Measurements from ENCODE around the gene CD180. TPM values are rescaled to one million over a fixed set of nuclear protein-coding genes. Genes with fewer than 3 reads are reported as not detected.

CD180 gene
- total RNA-seq, 3 donors from 2014 or later = 0.98 to 4.6 (median 2.8) TPM

DNA sequence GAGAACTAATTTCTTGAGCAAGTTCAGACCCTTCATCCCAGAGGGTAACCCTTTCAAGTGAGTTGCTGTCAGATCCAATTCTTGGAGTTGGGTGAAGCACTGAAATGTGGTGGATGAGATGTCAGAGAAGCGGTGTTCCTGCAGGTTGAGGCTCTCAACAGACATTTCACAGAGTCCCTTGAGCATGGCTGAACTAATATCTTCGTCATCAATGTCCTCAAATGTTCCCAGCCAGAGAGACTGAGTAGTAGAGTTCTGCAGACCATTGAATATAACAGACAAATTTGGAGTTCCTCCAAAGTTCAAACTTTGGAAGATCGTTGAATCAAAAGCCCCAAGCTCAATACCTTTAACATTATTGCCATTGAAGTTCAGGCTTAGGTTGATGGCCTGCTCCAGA lies 12.7 kb downstream of the CD180 start:
- Histone ChIP-seq H3K36me3 (no peaks in the 10 kb centered on the region), H3K27me3 (no peaks in the 10 kb centered on the region), H3K27ac (no peak overlapping the region), H3K4me1 (peaks cover 0 to 6% of the 10 kb centered on the region in 2 donors), H3K9me3 (no peaks in the 10 kb centered on the region), H3K4me3 (no peak overlapping the region)
- DNase-seq (ENCODE audit: low spot score in 2 of 2) = no peak
- intact Hi-C loops (cut with DNase I; ENCODE audit: low total_unique reads) = loop anchor here (5.0 kb wide), 1 partner anchor 562 kb away; no protein-coding TSS in a partner anchor
- no peak for TF ChIP-seq POLR2A (IDR thresholded peaks at IDR 0.05)
- TF ChIP-seq POLR2AphosphoS5 (IDR thresholded peaks at IDR 0.05) = no peak
- TF ChIP-seq, protein P1, sequence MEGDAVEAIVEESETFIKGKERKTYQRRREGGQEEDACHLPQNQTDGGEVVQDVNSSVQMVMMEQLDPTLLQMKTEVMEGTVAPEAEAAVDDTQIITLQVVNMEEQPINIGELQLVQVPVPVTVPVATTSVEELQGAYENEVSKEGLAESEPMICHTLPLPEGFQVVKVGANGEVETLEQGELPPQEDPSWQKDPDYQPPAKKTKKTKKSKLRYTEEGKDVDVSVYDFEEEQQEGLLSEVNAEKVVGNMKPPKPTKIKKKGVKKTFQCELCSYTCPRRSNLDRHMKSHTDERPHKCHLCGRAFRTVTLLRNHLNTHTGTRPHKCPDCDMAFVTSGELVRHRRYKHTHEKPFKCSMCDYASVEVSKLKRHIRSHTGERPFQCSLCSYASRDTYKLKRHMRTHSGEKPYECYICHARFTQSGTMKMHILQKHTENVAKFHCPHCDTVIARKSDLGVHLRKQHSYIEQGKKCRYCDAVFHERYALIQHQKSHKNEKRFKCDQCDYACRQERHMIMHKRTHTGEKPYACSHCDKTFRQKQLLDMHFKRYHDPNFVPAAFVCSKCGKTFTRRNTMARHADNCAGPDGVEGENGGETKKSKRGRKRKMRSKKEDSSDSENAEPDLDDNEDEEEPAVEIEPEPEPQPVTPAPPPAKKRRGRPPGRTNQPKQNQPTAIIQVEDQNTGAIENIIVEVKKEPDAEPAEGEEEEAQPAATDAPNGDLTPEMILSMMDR (IDR thresholded peaks at IDR 0.05) = no peak

DNA sequence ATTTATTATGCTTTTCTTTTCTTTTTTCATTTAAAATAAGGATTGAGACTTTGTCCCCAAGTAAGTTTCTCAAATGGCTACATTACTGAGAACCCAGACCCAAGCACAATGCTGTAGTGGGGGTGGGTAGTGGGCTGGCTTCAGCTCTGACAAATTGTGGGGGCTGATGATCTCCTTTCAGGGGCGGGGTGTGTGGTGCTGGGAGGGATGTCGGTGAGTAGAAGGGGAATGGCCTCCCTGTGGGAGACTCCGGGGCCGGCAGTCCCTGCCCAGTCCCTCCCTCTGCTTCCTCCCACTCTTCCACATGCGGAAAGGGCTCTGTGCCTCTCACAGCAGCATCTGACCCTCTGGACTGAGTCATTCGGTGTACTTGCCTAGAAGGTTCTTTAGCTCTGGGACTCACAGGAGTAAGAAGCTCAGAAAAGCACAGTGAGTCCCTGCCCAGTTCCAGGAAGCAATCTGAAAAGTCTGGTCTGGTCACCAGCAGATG lies 14.3 kb downstream of the CD180 start:
- DNase-seq (ENCODE audit: low spot score in 2 of 2) = peak in 1 of 2 donors; percentile 66
- intact Hi-C loops (cut with DNase I; ENCODE audit: low total_unique reads) = loop anchor here (5.0 kb wide), 1 partner anchor 560 kb away; no protein-coding TSS in a partner anchor
- peaks cover 0 to 6% of the 10 kb centered on the region in 2 donors for H3K4me1 ChIP-seq
- H3K27me3 ChIP-seq = no peaks in the 10 kb centered on the region
- no peaks in the 10 kb centered on the region for H3K36me3 ChIP-seq
- no peaks in the 10 kb centered on the region for H3K9me3 ChIP-seq
- H3K27ac ChIP-seq = peak overlapping the region; percentile 76 to 87
- TF ChIP-seq POLR2A (IDR thresholded peaks at IDR 0.05) (no peak), POLR2AphosphoS5 (IDR thresholded peaks at IDR 0.05) (peak in 2 of 3 donors; percentile 29 to 38)
- TF ChIP-seq, protein P1 (IDR thresholded peaks at IDR 0.05) = no peak
- H3K4me3 ChIP-seq = peak overlapping the region in 1 of 3 donors; percentile 46

DNA sequence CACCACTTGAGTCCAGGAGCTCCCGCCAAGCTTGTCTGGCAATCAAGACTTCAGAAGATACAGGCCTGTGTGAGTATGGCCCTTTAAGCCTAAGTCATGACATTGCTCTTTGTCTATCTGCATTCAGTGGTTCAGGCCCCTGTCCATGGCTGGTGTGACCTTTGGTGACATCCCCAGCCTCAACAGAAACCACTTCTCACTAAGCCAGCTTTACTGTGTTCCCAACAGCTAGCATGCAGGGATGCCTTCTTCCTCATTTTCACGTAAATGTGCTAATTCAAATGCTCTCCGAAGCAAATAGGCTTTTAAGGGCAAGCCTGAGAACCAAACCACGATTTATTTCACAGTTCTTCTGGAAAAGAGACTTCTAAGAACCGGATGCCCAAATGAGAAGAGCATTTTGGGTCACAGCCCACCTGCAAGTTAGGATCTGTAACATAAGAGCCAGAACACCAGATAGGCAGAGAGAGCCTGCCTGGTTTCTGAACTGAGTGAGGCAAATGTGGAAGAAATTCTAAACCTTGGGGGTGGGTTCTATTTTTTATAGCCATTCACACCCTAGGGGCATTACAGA lies 14.9 kb downstream of the CD180 start:
- DNase-seq (ENCODE audit: low spot score in 2 of 2) = no peak
- H3K4me1 ChIP-seq = peaks cover 0 to 6% of the 10 kb centered on the region in 2 donors

DNA sequence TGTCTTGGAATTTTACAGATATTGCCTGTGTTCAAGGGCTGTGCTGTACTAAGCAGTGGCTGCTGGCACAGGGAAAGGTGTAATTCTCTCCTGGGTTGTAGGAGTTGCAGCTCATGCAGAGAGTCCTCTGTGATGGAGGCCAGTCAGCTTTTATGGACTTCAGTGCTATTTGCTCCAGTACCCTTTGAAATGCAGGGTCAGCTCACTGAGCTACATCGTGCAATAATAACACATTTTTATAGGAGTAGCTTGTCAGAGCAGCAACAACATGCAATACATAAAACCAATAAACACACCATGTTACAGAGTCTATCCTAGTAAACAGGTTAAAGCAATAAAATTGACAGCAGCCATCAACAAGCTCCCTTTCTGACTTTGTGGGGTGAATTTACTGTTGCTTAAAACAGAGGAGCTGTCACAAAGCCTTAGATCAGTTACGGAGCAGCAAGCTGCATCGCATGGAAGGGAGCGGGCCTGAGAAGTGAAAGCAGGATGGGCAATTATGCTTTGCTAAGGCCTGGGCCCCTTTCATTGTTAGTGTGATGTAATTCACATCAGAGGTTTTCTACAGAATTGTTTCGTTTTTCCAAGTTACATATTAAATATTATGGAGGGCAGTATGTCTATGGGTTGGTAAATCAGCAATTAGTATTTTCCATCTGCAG lies 16.8 kb downstream of the CD180 start:
- H3K36me3 ChIP-seq = no peaks in the 10 kb centered on the region
- no peak overlapping the region for H3K4me3 ChIP-seq
- intact Hi-C loops (cut with DNase I; ENCODE audit: low total_unique reads) = loop anchor here (5.0 kb wide), 1 partner anchor 558 kb away; no protein-coding TSS in a partner anchor
- TF ChIP-seq, protein P1 (IDR thresholded peaks at IDR 0.05) = no peak
- no peak for TF ChIP-seq POLR2AphosphoS5 (IDR thresholded peaks at IDR 0.05)
- TF ChIP-seq POLR2A (IDR thresholded peaks at IDR 0.05) = no peak
- no peaks in the 10 kb centered on the region for H3K27me3 ChIP-seq
- no peak overlapping the region for H3K27ac ChIP-seq
- no peaks in the 10 kb centered on the region for H3K9me3 ChIP-seq
- peaks cover 0 to 6% of the 10 kb centered on the region in 2 donors for H3K4me1 ChIP-seq
- no peak for DNase-seq (ENCODE audit: low spot score in 2 of 2)

More for the DNA sequence above, 14.9 kb downstream of the CD180 start:
- Histone ChIP-seq H3K4me3 (no peak overlapping the region), H3K27me3 (no peaks in the 10 kb centered on the region), H3K9me3 (no peaks in the 10 kb centered on the region), H3K36me3 (no peaks in the 10 kb centered on the region), H3K27ac (peak overlapping the region; percentile 76 to 87)
- intact Hi-C loops (cut with DNase I; ENCODE audit: low total_unique reads) = loop anchor here (5.0 kb wide), 1 partner anchor 559 kb away; no protein-coding TSS in a partner anchor
- TF ChIP-seq POLR2AphosphoS5 (IDR thresholded peaks at IDR 0.05) (no peak), POLR2A (IDR thresholded peaks at IDR 0.05) (no peak)
- TF ChIP-seq, protein P1 (IDR thresholded peaks at IDR 0.05) = no peak

DNA sequence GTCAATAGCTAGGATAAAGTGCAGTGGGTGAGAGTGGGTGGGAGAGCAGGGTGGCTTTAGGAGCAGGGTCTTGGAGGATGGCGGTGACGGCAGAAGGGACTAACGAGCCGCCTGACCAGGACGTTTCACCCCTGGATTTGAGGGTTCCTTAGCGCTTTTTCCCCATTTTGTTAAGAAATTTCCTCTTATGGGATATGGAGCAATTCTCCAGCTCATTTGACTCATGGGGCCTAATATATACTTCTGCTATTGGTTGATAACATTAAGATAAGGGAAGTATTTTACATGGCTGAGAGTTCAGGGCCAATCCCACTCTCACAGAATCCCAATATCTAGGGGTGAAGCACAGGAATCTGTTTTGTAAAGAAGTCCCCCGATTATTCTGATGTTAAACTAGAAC lies 17.6 kb downstream of the CD180 start:
- Histone ChIP-seq H3K9me3 (no peaks in the 10 kb centered on the region), H3K36me3 (no peaks in the 10 kb centered on the region), H3K27ac (no peak overlapping the region), H3K4me1 (peaks cover 0 to 6% of the 10 kb centered on the region in 2 donors), H3K27me3 (no peaks in the 10 kb centered on the region), H3K4me3 (no peak overlapping the region)
- TF ChIP-seq POLR2A (IDR thresholded peaks at IDR 0.05) (no peak), POLR2AphosphoS5 (IDR thresholded peaks at IDR 0.05) (no peak)
- TF ChIP-seq, protein P1 (IDR thresholded peaks at IDR 0.05) = no peak
- intact Hi-C loops (cut with DNase I; ENCODE audit: low total_unique reads) = no loop called here
- no peak for DNase-seq (ENCODE audit: low spot score in 2 of 2)

Measured in breast epithelium (tissue), 4 donors.